HEK293 (cell line): ENCODE results near the gene KAT2B.

Experiments used
- CTCF ChIP-seq: fragments of 450-650 bp; formaldehyde crosslinking; IDR thresholded peaks from 2 replicates; pipeline ENCODE4 v1.5.1; 2016; ENCODE audit warnings: missing biosample characterization, missing genetic modification characterization
- ZNF488 ChIP-seq: fragments of 450-650 bp; formaldehyde crosslinking; IDR thresholded peaks from 2 replicates; pipeline ENCODE4 v1.5.1; 2016; ENCODE audit warnings: missing biosample characterization, missing genetic modification characterization

DNA sequence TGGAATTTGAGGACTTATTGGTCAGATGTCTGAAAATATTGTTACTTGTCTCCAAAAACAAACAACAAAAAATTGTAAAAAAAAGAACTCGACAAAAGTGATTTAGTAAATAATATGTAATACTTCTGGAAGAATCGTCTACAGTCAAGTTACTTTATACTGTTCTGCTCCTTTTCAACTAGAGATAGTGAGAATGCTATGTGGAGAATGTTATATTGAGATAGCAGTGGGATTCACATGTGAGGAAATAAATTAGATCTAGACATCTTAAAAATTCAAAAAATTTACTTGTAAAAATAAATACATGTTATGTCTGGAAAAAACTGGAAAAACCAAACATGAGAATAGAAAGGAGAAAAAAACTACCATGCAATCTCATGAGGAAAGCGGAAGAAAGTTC, 80.8 kb downstream of the KAT2B start:
- TF ChIP-seq CTCF (tag by site-specific recombination) (no peak), ZNF488 (tag by site-specific recombination) (no peak)
